ENCODE results near the gene ZNF608. TPM values are rescaled to one million over a fixed set of nuclear protein-coding genes. Genes with fewer than 3 reads are reported as not detected.

Gene ZNF608
- total and polyA plus RNA-seq, 9 of the 15 experiments (the other 6 are each of a cell fraction or from before 2014, with no cell fraction given), result 0.38 to 1.5 (median 1.00) TPM

DNA sequence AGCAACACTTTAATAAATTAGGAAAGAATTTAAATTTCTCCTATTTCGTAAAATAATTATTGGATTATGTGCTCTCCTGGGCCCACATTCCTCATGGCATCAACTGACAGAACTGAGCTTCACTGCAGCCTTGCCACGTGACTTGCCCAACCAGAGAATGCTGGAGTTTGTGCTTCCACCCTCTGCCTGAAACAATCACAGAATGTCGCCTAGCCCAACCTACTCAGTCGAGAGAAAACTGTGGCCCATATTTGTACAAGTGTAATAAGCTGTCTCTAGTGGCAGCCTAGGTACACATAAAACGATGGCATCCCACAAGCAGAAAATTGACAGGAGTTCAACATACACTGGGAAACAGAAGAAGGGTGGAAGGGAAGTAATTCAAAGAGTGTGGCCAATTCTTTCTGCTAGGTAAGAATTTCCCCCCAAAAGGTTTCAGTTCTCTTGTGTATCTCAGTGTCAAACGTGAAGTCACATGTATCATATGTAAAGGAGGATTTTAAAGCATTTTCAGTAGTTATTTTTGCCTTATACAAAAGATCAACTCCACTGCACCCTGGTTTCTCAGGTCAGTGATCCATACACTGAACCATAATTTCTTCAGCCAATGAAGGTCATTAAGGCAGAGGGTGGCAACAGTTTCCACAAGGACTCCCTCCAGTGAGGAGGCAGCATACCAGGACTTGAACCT is 41.7 kb downstream of the ZNF608 start:
- DNase-seq (ENCODE audit: extremely low read depth in 1 of 4, low spot score in 3 of 4) (no peak), ATAC-seq (no peak), FAIRE-seq (peak; percentile 23)
- H2AFZ ChIP-seq (ENCODE audit: low read depth, low read length), result peak overlapping the region; percentile 37
- no peak overlapping the region for H3K27ac ChIP-seq (ENCODE audit: extremely low read depth, low read depth, low read length)
- no peak overlapping the region for H3K4me2 ChIP-seq (ENCODE audit: insufficient read depth, low read length)
- POLR2A ChIA-PET, result interaction anchor here (0.7 kb wide), 1 partner anchor 9 kb away, joined by 4 read pairs; no protein-coding TSS in a partner anchor
- CTCF ChIA-PET (ENCODE audit: low intra/inter-chr PET ratio), result no interaction called here
- no peaks in the 10 kb centered on the region for H3K9me1 ChIP-seq (ENCODE audit: control insufficient read depth, insufficient read depth, low read length)
- H3K27me3 ChIP-seq (ENCODE audit: control insufficient read depth in 2 of 2, insufficient read depth in 2 of 2, low read length in 2 of 2), result no peaks in the 10 kb centered on the region
- no peak for TF ChIP-seq JUND (IDR thresholded peaks at IDR 0.05; ENCODE audit: borderline replicate concordance, low read depth, low read length)
- TF ChIP-seq JUND (tag; IDR thresholded peaks at IDR 0.05; ENCODE audit: borderline replicate concordance, low read depth, low read length), result no peak
- TF ChIP-seq CHD1 (IDR thresholded peaks at IDR 0.05; ENCODE audit: low read length), result no peak
- TF ChIP-seq POLR3A (IDR thresholded peaks at IDR 0.05; ENCODE audit: borderline replicate concordance, extremely low read depth, insufficient read depth, insufficient read length), result no peak
- no peak for TF ChIP-seq CXXC5 (CRISPR knock-in tag; IDR thresholded peaks at IDR 0.05)
- TF ChIP-seq, protein P1, sequence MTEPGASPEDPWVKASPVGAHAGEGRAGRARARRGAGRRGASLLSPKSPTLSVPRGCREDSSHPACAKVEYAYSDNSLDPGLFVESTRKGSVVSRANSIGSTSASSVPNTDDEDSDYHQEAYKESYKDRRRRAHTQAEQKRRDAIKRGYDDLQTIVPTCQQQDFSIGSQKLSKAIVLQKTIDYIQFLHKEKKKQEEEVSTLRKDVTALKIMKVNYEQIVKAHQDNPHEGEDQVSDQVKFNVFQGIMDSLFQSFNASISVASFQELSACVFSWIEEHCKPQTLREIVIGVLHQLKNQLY (CRISPR knock-in tag; conservative IDR thresholded peaks at IDR 0.05), result no peak
- no peaks in the 10 kb centered on the region; a peak in 3 of 5 replicates for H3K4me1 ChIP-seq (replicated peaks in 1 of 2; ENCODE audit: control insufficient read depth in 2 of 2, insufficient read depth in 2 of 2, low read length in 2 of 2)
- no peak overlapping the region for H3K4me3 ChIP-seq
- no peaks in the 10 kb centered on the region for H3K36me3 ChIP-seq (ENCODE audit: control insufficient read depth, insufficient read depth, low read length)
- 50% methylated on average over 6 of the region's 6 CpGs for WGBS (ENCODE audit: insufficient coverage, low coverage, missing lambda C conversion rate)
- intact Hi-C loops (cut with micrococcal nuclease), result no loop called here
- in situ Hi-C loops (cut with MboI), result no loop called here
- no TSS peak for BruUV-seq (replicated peaks)
- no peak overlapping the region for H3K9ac ChIP-seq (ENCODE audit: insufficient read depth in 1 of 2, low read depth in 2 of 2, low read length in 2 of 2)
- H4K20me1 ChIP-seq (replicated peaks; ENCODE audit: control insufficient read depth, insufficient read depth, low read length), result no peaks in the 10 kb centered on the region
- H3K79me2 ChIP-seq (ENCODE audit: control insufficient read depth, insufficient read depth, low read length), result no peaks in the 10 kb centered on the region
- H3K9me3 ChIP-seq (replicated peaks; ENCODE audit: control insufficient read depth, insufficient read depth, low read depth, low read length), result no peaks in the 10 kb centered on the region
